CD4-positive, alpha-beta T cell treated with Interleukin-2 at 100 ng/mL for 4 hours (primary cell): ENCODE measurements around the gene C5orf22.

Source experiments
- DNase-seq: peaks from one replicate; pipeline ENCODE4 v3.0.0-alpha.2; 2020; ENCODE audit warnings: low spot score

C5orf22 gene

DNA sequence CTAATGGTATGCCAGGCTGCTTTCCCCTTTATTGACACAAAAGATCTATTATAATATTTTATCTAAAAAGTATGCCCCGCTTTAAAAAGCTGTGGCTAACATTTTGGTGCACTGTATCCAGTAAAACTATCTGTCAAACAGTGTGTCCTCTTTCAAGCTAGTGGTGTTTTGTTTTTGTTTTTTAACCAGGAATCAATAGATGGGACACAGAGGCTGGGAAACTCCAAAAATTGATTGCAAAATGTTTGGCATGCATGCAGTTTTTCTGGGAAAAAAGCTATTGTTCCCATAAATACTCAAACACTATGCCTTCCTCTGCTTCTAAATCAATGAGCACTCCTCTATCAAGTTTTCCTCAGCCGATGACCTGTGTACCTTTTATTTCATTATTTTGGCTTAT lies 72.5 kb downstream of the C5orf22 start:
- no peak for DNase-seq
